Prostate gland (tissue), 2 donors: ENCODE results near the gene ARF6.

Experiments used
- POLR2AphosphoS5 ChIP-seq: sonication (generic); formaldehyde crosslinking; IDR thresholded peaks from one replicate; pipeline ENCODE4 v1.6.1; 2017; ENCODE audit warnings: antibody characterized with exemption
- TF ChIP-seq, protein P1 (sequence below), 4 experiments: fragments of 200-600 bp in 2 of 4; fragments of 450-650 bp in 2 of 4; sonication (generic) in 2 of 4; IDR thresholded peaks; 1 replicate in 3 of 4; 2 replicates in 1 of 4; pipeline ENCODE4 v1.5.1; 2016 to 2019; ENCODE audit warnings: antibody characterized with exemption in 4 of 4, mild to moderate bottlenecking in 2 of 4, moderate library complexity in 2 of 4

DNA sequence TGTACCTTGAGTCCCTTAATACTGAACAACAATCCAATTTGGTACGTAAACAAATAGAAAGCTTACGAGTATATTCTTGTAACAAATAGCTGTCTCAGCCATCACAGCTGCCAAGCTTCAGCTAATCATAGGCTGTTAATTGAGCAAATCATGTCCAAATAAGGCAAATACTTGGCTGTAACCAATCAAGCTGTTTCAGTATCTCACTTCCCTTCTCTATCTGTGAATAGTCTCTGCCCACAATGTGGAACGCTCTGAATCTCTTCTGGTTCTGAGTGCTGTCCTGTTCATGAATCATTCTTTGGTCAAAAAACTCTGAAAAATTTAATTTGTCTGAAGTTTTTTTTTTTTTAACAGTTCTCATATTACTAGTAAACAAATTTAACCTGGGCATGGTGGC lies 34.5 kb upstream of the ARF6 start:
- TF ChIP-seq, protein P1, sequence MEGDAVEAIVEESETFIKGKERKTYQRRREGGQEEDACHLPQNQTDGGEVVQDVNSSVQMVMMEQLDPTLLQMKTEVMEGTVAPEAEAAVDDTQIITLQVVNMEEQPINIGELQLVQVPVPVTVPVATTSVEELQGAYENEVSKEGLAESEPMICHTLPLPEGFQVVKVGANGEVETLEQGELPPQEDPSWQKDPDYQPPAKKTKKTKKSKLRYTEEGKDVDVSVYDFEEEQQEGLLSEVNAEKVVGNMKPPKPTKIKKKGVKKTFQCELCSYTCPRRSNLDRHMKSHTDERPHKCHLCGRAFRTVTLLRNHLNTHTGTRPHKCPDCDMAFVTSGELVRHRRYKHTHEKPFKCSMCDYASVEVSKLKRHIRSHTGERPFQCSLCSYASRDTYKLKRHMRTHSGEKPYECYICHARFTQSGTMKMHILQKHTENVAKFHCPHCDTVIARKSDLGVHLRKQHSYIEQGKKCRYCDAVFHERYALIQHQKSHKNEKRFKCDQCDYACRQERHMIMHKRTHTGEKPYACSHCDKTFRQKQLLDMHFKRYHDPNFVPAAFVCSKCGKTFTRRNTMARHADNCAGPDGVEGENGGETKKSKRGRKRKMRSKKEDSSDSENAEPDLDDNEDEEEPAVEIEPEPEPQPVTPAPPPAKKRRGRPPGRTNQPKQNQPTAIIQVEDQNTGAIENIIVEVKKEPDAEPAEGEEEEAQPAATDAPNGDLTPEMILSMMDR (IDR thresholded peaks at IDR 0.05): no peak
- TF ChIP-seq POLR2AphosphoS5: no peak
